Suppressor macrophage treated with lipopolysaccharide for 4 hours (primary cell): ENCODE measurements around the gene CERS5.
"Not testable (repeated sequence)": the region's sequence is repeated elsewhere in the genome, so short reads cannot be mapped to it uniquely, and the experiment has no call there.

ENCODE experiments used
- DNase-seq: peaks from one replicate; pipeline ENCODE4 v3.0.0-alpha.2; 2020

CERS5 gene

DNA sequence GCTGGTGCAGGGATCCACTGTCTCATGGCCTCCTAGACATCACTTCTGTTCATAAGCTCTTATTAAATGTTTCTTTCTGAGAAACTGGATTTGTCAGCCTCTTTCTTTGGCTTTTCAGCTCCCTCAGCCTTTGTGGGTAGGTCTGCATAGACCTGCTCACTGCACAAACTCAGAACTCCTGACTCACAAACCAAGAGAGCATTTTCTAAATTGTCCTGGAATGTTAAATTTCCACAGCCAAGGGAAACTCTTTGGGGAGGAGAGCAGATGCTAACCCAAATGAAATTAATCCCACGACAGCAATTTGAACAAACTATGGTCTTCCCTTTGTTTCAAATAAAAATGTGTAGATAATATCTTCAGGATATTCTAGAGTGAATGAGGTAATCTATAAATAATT, 19.5 kb upstream of the CERS5 start:
- no peak for DNase-seq

DNA sequence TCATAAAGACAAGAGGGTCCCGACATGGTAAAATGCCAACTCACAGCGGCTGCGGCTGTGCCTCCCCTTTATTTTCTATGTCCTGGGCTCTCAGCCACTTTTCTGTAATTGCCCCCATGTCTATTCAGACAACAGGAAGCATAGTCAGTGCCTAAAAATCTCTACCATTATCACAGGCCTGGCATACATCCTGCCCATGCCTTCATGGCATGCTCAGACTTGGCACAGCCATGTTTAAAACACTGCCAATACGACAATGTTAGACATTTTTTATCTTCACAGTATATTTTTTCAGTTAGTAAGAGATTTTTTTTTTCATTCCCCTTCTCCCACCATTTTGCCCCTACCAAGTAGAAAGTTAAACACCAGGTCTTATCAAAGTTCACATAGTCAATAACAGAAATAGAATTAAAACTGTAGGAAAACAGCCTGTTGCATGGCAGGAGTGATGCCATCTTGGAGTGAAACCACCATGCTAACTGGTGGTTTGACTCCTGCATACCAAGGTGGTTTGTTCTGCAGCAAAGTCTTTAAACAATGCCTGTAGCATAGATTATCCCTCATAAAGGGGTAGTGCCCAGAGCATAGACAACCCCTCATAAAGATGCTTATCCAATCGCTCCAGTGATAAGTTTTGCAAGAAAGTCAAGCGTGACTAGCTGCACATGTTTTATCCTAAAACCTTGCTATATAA, 18.9 kb upstream of the CERS5 start:
- DNase-seq = no peak

- no peak for DNase-seq
Measured at GRCh38 chr12:50185301-50185895, 18.2 kb upstream of the CERS5 start.

DNA sequence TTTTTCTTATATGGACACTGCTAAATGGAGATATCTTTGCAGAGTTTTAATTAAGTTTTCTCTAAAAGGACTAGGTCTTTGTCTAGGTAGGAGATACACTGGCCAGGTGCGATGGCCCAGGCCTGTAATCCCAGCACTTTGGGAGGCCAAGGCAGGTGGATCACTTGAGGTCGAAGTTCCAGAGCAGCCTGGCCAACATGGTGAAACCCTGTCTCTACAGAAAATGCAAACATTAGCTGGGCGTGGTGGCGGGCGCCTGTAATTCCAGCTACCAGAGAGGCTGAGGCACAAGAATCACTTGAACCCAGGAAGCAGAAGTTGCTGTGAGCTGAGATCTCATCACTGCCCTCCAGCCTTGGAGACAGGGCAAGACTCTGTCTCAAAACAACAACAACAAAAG, 17.1 kb upstream of the CERS5 start:
- DNase-seq = no peak

GRCh38 chr12:50182461-50182860, 15.3 kb upstream of the CERS5 start:
- peak; percentile 8 for DNase-seq

DNA sequence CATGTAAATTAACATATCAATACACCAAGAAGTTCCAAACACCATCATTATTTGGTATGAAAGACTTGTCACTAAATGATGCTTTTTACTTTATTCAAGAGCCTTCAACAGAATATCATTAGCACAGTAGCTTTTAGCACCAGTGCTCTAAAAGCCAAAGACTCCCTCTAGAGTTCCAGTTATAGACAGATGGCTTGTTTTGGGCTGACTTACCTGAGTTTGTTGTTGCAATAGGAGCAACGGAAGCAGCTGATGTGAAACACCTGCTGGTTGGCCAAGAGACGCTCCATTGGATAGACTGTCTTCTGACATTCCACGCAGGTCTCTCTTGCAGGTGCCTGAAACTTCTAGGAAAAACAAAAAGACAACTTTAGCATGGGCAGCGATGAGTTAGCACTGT, 14.5 kb upstream of the CERS5 start:
- DNase-seq = no peak

GRCh38 chr12:50175716-50176026, 8.5 kb upstream of the CERS5 start:
- DNase-seq = no peak

GRCh38 chr12:50174971-50175715, 8.0 kb upstream of the CERS5 start:
- peak; percentile 73 for DNase-seq

DNA sequence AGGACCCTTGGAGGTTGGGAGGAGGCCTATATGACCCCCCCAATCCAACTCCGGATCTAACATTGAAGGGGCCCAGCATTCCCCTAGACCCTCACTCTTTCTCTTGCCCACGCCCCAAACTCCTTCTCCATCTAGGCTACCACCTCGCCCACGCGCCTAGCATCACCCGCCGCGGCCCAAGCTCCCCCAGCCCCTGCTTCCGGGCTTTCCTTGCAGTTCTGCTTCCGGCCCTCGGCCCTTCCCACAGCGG, 445 bp downstream of the CERS5 start:
- DNase-seq = peak; percentile 68

DNA sequence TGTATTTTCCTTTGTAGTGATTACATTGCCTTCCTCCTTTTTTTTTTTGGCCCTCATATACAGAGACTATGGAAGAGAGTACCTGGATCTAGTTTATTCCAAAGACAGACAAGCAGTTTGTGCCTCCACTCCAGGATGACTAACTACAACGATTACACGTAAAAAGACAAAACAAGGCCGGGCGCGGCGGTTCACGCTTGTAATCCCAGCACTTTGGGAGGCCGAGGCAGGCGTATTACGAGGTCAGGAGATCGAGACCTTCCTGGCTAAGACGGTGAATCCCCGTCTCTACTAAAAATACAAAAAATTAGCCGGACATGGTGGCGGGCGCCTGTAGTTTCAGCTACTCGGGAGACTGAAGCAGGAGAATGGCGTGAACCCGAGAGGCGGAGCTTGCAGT, 2.2 kb downstream of the CERS5 start:
- no peak for DNase-seq

GRCh38 chr12:50162230-50162629, 4.9 kb downstream of the CERS5 start:
- DNase-seq = peak; percentile 4

DNA sequence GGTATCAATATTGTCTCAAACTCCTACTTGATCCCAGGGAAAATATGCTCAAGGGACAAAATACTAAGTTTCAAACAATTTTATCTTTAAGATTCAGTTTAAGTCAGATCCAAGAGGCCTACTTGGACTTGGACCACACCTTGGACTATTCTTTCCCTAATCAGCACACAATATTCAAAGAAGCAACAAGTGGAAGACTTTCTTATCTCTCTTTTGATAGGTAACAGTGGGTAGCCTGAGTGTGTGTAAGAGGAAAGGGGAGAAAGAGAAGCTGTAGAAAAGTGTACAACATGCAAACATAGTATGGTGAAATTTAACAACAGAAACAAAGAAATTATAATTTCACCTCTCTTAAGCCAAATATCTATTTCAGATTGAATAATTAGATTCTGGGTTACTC, 6.5 kb downstream of the CERS5 start:
- no peak for DNase-seq

GRCh38 chr12:50157259-50157658, 9.9 kb downstream of the CERS5 start:
- DNase-seq = no peak

- DNase-seq = no peak
Measured at GRCh38 chr12:50156641-50157040, 10.5 kb downstream of the CERS5 start.

DNA sequence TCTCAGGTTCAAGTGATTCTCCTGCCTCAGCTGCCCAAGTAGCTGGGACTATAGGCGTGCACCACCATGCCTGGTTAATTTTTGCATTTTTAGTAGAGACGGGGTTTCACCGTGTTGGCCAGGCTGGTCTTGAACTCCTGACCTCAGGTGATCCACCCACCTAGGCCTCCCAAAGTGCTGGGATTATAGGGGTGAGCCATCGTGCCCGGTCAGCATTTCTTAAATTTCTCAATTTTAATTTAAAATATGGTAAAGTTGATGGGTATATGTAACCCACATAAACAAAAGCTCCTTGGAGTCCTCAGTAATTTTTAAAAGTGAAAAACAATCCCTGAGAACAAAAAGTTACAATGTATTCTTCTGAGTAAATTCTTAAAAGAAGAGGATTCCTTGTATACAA, 12.2 kb downstream of the CERS5 start:
- not testable (repeated sequence) for DNase-seq

DNA sequence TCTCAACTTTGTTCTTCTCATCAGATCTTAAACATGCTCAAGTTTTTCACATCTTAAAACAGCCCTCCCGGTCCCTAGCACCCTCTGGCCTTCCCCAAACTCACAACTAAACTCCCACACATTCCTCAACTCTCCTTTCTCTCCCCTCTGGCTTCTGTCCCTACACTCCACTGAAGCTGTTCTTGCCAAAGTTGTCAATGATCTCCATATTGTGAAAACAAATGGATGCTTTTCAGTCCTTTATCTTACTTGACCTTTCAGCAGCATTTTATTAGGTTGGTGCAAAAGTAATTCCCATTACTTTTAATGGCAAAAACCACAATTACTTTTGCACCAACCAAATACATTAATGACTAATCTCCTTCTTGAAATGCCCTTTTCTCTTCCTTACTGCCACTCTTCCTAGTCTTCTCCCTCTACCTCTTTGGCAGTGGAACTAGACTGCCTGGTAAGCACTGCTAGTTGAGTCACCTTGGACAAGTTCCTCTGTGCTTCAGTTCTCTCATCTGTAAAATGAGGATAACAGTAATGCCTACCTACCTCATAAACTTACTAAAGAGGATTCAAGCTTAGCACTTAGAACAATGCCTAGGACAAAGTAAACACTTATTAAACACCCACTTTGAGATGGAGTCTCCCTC, 16.0 kb downstream of the CERS5 start:
- DNase-seq = no peak

GRCh38 chr12:50149311-50149710, 17.9 kb downstream of the CERS5 start:
- no peak for DNase-seq

GRCh38 chr12:50148011-50148410, 19.2 kb downstream of the CERS5 start:
- DNase-seq = not testable (repeated sequence)

DNA sequence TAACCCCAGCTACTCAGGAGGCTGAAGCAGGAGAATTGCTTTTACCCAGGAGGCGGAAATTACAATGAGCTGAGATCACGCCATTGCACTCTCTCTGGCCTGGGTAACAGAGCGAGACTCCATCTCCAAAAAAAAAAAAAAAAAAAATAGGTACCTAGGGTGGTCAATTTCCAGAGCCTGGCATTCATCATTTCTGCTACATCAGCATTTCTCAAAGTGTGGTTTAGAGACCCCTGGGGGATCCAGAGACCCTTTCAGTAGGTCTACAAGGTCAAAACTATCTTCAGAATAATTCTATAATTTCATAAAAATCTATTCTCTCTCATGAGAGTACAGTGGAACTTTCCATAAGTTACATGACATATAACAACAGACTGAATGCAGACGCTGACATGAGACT, 19.9 kb downstream of the CERS5 start:
- DNase-seq = no peak

- DNase-seq = no peak
Measured at GRCh38 chr12:50145439-50145838, 21.7 kb downstream of the CERS5 start.

DNA sequence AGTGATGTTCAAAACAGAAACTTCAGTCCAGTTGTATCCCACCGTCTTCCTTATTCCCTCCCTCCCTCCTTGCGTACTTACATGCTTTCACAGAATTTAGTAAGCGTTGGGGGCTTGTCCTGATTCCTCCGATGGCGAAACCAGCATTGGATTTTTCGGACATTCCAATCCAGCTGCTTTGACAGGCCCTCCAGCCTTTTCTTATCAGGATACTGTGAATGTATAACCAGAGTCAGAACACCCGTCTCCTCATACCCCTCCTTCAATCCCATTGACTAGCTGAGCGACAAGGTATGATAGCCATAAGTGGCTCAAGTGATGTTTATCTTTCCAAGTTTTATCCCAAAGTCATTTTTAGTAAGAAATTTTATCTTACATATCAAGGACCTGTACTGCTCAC, 24.2 kb downstream of the CERS5 start:
- DNase-seq = no peak

GRCh38 chr12:50132505-50133135, 34.5 kb downstream of the CERS5 start:
- peak; percentile 37 for DNase-seq

DNA sequence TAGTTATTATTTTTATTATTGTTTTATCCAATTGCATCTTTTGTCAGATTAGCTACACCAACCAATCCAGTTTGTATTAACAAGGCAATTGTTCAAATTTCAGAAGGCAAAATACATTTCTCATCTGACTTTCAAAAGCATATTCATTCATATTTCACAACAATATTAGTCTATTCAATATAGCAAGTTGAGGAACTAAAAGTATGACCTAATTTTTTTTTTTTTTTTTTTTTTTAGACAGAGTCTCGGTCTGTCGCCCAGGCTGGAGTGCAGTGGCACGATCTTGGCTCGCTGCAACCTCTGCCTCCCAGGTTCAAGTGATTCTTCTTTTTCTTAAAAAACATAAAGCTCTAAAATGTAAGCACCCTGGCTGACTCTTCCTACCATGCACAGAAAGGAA, 37.9 kb downstream of the CERS5 start:
- peak; percentile 40 for DNase-seq

GRCh38 chr12:50127546-50127945, 39.6 kb downstream of the CERS5 start:
- no peak for DNase-seq
